Measurements from ENCODE around the gene FZD4. TPM values are rescaled to one million over a fixed set of nuclear protein-coding genes. Genes with fewer than 3 reads are reported as not detected.

Gene FZD4
- polyA plus RNA-seq, 1 donor = 26.2 TPM

DNA sequence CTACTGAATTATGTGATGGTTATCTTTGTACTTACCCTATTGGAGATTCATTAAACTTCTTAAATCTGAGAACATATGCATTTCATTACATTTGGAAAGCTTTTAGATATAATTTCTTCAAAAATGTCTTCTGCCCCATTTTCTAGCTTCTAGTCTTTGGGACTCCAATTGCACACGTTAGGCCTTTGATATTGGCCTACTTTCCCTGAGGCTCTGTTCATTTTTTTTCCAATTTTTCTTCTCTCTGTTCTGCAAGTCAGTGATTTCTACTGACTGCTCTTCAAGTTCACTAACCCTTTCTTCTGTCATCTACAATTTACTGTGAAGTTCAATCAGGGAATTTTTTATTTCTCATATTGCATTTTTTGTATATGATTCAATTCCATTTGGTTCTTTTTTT lies 43.0 kb downstream of the FZD4 start:
- DNase-seq (ENCODE audit: low read depth) = no peak

DNA sequence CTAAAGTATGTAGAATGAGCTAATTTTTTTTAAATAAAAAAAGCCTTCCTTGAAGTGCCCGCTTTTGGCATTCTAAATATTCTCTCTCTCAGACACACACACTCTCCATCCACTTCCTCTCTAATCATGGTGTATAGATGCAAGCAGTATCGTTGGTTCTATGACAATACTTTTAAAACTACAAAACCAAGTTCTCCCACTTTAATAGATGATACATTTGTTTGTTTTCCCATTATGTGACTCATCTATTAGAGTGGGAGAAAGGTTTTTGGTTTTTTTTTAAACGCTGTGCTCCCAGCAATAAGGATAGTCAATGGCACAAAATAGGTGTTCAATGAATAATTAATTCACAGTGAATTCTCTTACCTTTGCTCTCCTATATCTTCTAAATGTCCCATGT lies 44.6 kb downstream of the FZD4 start:
- no peak for DNase-seq (ENCODE audit: low read depth)

DNA sequence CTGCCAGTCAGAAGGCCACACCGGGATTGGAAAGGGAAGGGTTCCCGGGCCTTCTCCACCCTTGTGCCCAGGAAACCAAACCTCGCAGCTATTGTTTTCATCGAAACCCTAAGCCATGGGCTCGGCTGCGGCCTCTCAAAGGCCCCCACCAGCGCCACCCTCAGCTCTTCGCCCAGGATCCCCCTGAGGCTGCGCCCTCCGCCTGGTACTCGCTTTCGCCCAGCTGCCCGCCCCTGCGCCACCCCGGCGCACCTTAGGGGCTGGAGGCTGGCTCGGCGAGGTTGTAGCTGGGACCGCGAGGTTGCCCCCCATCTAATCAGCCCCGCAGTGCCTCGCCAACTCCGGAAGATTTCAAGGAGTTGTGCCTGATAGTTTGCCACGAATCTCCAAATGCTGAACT lies 49.0 kb downstream of the FZD4 start:
- DNase-seq (ENCODE audit: low read depth) = no peak

DNA sequence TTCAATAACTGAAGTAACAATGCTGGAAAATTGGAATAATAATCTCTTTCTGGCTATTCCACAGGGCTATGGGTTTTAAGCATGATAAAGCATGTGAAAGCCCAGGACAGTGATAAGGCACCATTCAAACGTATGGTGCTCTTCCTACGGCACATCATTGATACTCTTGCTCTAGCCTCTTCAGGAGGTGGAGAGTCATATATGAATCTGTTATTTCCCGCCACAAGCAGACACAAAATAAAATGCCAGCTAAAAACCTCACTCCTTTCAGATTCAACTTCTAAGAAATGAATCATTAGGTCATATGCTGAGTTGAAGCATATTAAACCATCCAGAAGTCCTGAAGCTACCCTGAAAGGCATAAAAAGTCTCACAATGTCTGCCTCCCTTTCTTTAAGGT lies 49.9 kb downstream of the FZD4 start:
- no peak for DNase-seq (ENCODE audit: low read depth)

DNA sequence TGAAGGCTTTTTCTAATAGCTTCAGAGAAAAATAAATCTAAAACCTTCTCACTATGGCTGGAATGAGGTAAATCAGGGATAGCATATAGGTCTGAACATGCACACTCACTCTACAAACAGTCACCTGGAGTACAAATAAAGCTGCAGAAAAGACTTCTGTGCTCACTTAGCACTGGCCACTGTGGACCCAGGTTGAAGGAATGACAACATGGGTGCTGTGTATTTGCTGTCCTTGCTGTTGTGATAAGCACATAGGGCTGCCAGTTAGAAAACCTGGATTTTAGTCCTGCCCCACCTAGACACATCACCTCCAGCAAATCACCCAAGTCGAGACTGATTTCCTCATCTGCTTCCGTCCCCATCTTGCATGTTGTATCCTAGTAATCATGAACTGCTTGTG lies 51.2 kb downstream of the FZD4 start:
- no peak for DNase-seq (ENCODE audit: low read depth)

DNA sequence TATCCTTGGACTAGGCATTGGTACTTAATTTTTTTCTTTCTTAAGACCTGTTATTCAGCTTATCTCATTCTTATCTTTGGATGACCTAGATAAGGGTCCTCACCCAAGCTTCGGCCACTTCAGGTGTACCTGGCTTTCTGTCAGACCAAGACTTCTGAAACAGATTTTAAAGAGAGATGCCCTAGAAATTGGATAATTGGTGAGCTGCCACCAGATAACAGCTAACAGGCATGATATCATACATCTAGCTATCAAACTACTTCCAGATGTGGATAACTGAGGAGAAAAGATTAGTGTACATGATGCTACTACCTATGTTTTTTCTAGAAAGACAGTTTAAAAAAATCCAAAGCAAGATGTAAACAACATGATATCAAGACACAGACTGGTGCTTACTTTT lies 52.9 kb downstream of the FZD4 start:
- DNase-seq (ENCODE audit: low read depth) = no peak

DNA sequence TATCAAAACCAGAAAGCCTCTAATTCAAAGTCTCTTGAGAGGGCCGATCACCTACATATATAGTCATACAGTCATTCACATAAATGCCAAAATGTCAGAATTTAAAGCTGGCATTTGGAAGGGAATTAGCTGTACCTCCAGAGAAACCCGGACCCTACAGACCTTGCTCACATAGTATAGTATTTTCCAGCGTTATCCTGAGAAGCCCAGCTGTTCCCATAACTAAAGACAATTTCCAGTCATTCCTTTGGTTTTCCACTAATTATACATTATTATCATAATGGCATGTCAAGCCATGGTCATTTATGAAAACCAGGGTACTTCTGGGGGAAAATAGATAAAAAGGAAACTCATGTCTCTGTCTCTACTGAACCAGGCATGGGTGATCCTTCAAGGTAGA lies 53.6 kb downstream of the FZD4 start:
- no peak for DNase-seq (ENCODE audit: low read depth)

DNA sequence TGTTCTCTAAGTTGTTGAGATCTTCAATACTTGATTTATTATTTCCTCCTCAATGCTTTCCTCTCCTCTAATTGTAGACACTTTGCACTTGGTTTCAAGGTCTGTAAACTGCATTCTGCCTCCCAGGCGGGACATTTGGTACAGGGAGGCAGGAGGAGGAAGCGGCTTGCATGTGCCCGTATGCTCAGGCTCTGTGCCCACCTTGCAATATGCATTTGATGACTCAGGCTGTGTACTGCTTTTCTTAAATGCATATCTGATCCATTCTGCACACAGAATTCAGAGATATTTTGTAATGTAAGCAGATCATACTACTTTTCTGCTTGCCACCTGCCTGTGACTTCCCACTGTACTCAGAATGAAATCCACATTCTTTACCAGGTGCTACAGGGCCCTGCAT lies 55.0 kb downstream of the FZD4 start:
- DNase-seq (ENCODE audit: low read depth) = no peak

DNA sequence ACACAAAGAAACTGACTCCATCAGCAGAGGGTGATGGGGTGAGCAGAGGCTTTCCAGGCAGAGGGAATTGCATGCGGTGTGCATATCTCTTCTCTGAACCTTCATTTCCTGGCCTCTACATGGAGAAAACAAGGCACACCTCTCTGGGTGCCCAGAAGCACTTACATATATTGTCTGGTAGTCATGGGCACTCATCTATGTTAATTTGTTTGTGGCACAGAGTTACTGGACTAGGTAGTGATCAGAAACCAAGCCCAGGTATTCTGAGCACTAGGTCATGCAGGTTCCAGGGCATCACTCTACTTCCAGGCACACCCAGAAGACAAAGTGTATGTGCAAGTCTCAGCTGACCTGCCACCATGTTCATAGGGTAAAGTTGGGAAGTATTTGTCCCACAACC lies 56.5 kb downstream of the FZD4 start:
- no peak for DNase-seq (ENCODE audit: low read depth)

DNA sequence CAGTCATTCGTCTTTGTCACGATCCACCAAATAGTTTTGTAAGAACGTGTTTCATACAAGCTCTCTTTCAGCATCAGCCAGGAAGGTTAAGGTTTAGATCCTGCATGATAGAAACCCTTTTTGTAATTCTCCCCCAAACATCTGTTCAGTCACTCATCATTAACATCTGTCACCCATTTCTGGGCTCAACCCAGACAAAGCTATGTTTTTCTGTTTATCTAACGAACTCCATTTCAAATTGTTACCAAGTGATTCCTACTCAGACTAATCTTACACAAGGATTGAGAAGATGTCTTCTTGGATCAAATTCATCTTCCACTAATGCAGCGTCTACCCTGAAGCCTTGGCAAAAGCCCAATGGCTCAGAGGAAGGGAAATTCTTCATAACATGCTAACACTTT lies 58.8 kb downstream of the FZD4 start:
- peak; percentile 41 for DNase-seq (ENCODE audit: low read depth)

Other genes starting within 250 kb of the FZD4 start
- gene PRSS23, start 154.9 kb downstream of the FZD4 start, polyA plus RNA-seq (ENCODE audit: insufficient read length) = 19.5 TPM
- 13.7 TPM for gene TMEM135, start 82.5 kb upstream of the FZD4 start, polyA plus RNA-seq (ENCODE audit: insufficient read length)

Measured in forelimb muscle (tissue), 1 donor.